K562 (cell line): ENCODE measurements around the gene CD69. TPM values are rescaled to one million over a fixed set of nuclear protein-coding genes. Genes with fewer than 3 reads are reported as not detected.

Experiments
- ATAC-seq: fragments of 200-7000 bp; cut with Tn5 transposase; 3 replicates; pipeline ENCODE4 v1.9.1; 2020; ENCODE audit warnings: moderate library complexity
- BruUV-seq: library from RNA; stranded (reverse); fragments of 400-500 nt; replicated peaks from 2 replicates; lab custom pipeline; 2021; lab: Mats Ljungman, UMichigan
- CTCF ChIA-PET: fragments of 300-600 bp; formaldehyde crosslinking; extraction: SDS; loops from one replicate; lab custom pipeline; 2021; ENCODE audit warnings: low intra/inter-chr PET ratio; lab: Yijun Ruan, JAX
- POLR2A ChIA-PET: fragments of 300-600, 350-650 bp; sonication (Branson Sonifier 250); formaldehyde crosslinking; extraction: SDS; loops from one replicate; lab custom pipeline; 2021; ENCODE audit warnings: antibody characterized with exemption, inconsistent platforms; lab: Yijun Ruan, JAX
- DNase-seq, 4 experiments: peaks; one replicate each; pipeline versions ENCODE4 v3.0.0 to v3.0.0-alpha.2; 2011 to 2018; ENCODE audit warnings: low spot score in 3 of 4, mixed read lengths in 3 of 4; ENCODE audit errors: extremely low read depth in 1 of 4
- FAIRE-seq: peaks from 2 replicates; lab custom pipeline; 2011; peaks lifted over from hg19 to GRCh38; lab: Jason Lieb, UNC
- H2AFZ ChIP-seq: 2 replicates; pipeline ENCODE4 v1.6.0; 2011; ENCODE audit warnings: low read depth, low read length, control low read depth, inconsistent platforms
- H3K27ac ChIP-seq: fragments of 200-600 bp; 3 replicates; pipeline ENCODE4 v1.8.0; 2011; ENCODE audit warnings: low read depth, mild to moderate bottlenecking, control low read depth, inconsistent platforms, low read length, moderate library complexity, mixed read lengths; ENCODE audit errors: extremely low read depth
- H3K27me3 ChIP-seq, 2 experiments: fragments of 300-600 bp in 1 of 2; 2 replicates in 1 of 2; 3 replicates in 1 of 2; pipeline versions ENCODE4 v1.6.0 to v1.8.0; 2011; ENCODE audit warnings: inconsistent platforms in 2 of 2, low read length in 2 of 2, mild to moderate bottlenecking in 1 of 2, mixed read lengths in 1 of 2, moderate library complexity in 1 of 2; ENCODE audit not compliant: control insufficient read depth in 2 of 2, insufficient read depth in 2 of 2
- H3K36me3 ChIP-seq: fragments of 300-600 bp; 3 replicates; pipeline ENCODE4 v1.8.0; 2011; ENCODE audit warnings: mild to moderate bottlenecking, low read length, inconsistent platforms; ENCODE audit not compliant: control insufficient read depth, insufficient read depth
- H3K4me1 ChIP-seq, 2 experiments: fragments of 200-600 bp in 1 of 2; replicated peaks in 1 of 2; 2 replicates in 1 of 2; 3 replicates in 1 of 2; pipeline versions ENCODE4 v1.5.1 to v1.8.0; 2011; ENCODE audit warnings: inconsistent platforms in 2 of 2, low read length in 2 of 2, mild to moderate bottlenecking in 1 of 2, mixed read lengths in 1 of 2, moderate library complexity in 1 of 2; ENCODE audit not compliant: control insufficient read depth in 2 of 2, insufficient read depth in 2 of 2
- H3K4me2 ChIP-seq: 2 replicates; pipeline ENCODE4 v1.6.1; 2011; ENCODE audit warnings: low read length, control low read depth, inconsistent platforms, mixed read lengths; ENCODE audit not compliant: insufficient read depth
- H3K4me3 ChIP-seq: fragments of 200-600 bp; sonication (generic), shearing (Covaris generic); 2 replicates; pipeline ENCODE4 v1.5.1; 2016; ENCODE audit warnings: control low read depth, inconsistent platforms
- H3K79me2 ChIP-seq: fragments of 200-600 bp; 3 replicates; pipeline ENCODE4 v1.8.0; 2011; ENCODE audit warnings: low read length, inconsistent platforms; ENCODE audit not compliant: control insufficient read depth, insufficient read depth
- H3K9ac ChIP-seq, 2 experiments: 2 replicates each; pipeline versions ENCODE4 v1.6.0 to v1.6.1; 2011; ENCODE audit warnings: low read depth in 2 of 2, low read length in 2 of 2, control low read depth in 1 of 2, inconsistent platforms in 1 of 2, mild to moderate bottlenecking in 1 of 2, mixed read lengths in 1 of 2; ENCODE audit not compliant: insufficient read depth in 1 of 2
- H3K9me1 ChIP-seq: one replicate; pipeline ENCODE4 v1.6.0; 2011; ENCODE audit warnings: inconsistent platforms, mild to moderate bottlenecking, low read length, moderate library complexity; ENCODE audit not compliant: control insufficient read depth, insufficient read depth
- H3K9me3 ChIP-seq: replicated peaks from 2 replicates; pipeline ENCODE4 v1.5.1; 2011; ENCODE audit warnings: low read depth, low read length, inconsistent platforms; ENCODE audit not compliant: control insufficient read depth, insufficient read depth
- H4K20me1 ChIP-seq: replicated peaks from 2 replicates; pipeline ENCODE4 v1.6.1; 2011; ENCODE audit warnings: low read length, inconsistent platforms, mixed read lengths; ENCODE audit not compliant: control insufficient read depth, insufficient read depth
- BCL6 ChIP-seq: fragments of 250-450 bp; sonication (Bioruptor Pico); IDR thresholded peaks from 2 replicates; pipeline ENCODE4 v1.4.0; 2020
- E2F1 ChIP-seq: sonication (generic); formaldehyde crosslinking; IDR thresholded peaks from 2 replicates; pipeline ENCODE4 v1.8.1; 2023; ENCODE audit warnings: mild to moderate bottlenecking, missing genetic modification reagents, moderate library complexity
- NBN ChIP-seq: fragments of 450-650 bp; IDR thresholded peaks from 2 replicates; pipeline ENCODE4 v1.6.1; 2016; ENCODE audit warnings: low read depth, mild to moderate bottlenecking
- RBM25 ChIP-seq: fragments of 200-400 bp; formaldehyde crosslinking; IDR thresholded peaks from 2 replicates; pipeline ENCODE4 v1.6.1; 2018; ENCODE audit warnings: low read length, low read depth, moderate library complexity; ENCODE audit not compliant: severe bottlenecking
- SIX5 ChIP-seq, 2 experiments: IDR thresholded peaks; 2 replicates each; pipeline ENCODE4 v1.6.1; 2011; ENCODE audit warnings: low read length in 2 of 2, borderline replicate concordance in 1 of 2, low read depth in 1 of 2, mild to moderate bottlenecking in 1 of 2, moderate library complexity in 1 of 2; ENCODE audit not compliant: insufficient read depth in 1 of 2
- THRAP3 ChIP-seq: fragments of 450-650 bp; IDR thresholded peaks from 2 replicates; pipeline ENCODE4 v1.6.1; 2016; ENCODE audit warnings: mild to moderate bottlenecking, inconsistent platforms, borderline replicate concordance
- ZNF12 ChIP-seq: sonication (generic); formaldehyde crosslinking; IDR thresholded peaks from 2 replicates; pipeline ENCODE4 v1.4.0; 2020; ENCODE audit warnings: mild to moderate bottlenecking, missing genetic modification reagents
- ZNF592 ChIP-seq: fragments of 450-650 bp; IDR thresholded peaks from 2 replicates; pipeline ENCODE4 v1.6.1; 2017; ENCODE audit warnings: antibody characterized with exemption, mild to moderate bottlenecking
- ZNF740 ChIP-seq, 3 experiments: fragments of 200-800 bp in 1 of 3; sonication (Bioruptor generic) in 1 of 3; sonication (generic) in 1 of 3; formaldehyde crosslinking in 1 of 3; IDR thresholded peaks; 2 replicates each; pipeline versions ENCODE4 v1.6.1 to v1.8.0; 2016 to 2022; ENCODE audit warnings: mild to moderate bottlenecking in 2 of 3, missing compliant biosample characterization in 2 of 3, missing genetic modification characterization in 2 of 3, missing genetic modification reagents in 1 of 3
- WGBS: fragments of 100-300 bp; shearing (Covaris generic); methylation state at CpG from one replicate; pipeline ENCODE4 v1.1.6; 2016; ENCODE audit warnings: low coverage, mixed read lengths; ENCODE audit not compliant: insufficient coverage; ENCODE audit errors: missing lambda C conversion rate; 5-methylcytosine and 5-hydroxymethylcytosine counted together
- in situ Hi-C: fragments of 300-500 bp; cut with MboI; formaldehyde crosslinking; loops from 4 replicates; pipeline ENCODE4 v1.15.0; 2018; ENCODE audit warnings: inconsistent platforms, mixed read lengths
- intact Hi-C: fragments of 100-400 bp; cut with micrococcal nuclease; formaldehyde crosslinking; loops from 2 replicates; pipeline ENCODE4 v1.14.2; 2022
- polyA plus RNA-seq, 8 experiments: library from polyadenylated mRNA; depleted of rRNA in 4 of 8; stranded (reverse) in 5 of 8; unstranded in 3 of 8; fragments of >200 nt; fragmentation: Nextera tagmentation in 2 of 8; fragmentation: Illumina TruSeq in 1 of 8; extraction: Ambion mirVana in 2 of 8; extraction: Trizol in 1 of 8; gene quantifications; 2 replicates each; pipeline versions ENCODE4 v1.2.1 to v1.2.3, GENCODE V29; 2011 to 2014; ENCODE audit warnings: inconsistent platforms in 1 of 8, missing spikeins in 1 of 8
- total RNA-seq, 7 experiments: library from RNA; depleted of rRNA in 6 of 7; stranded (reverse); fragments of >200 nt in 6 of 7; fragmentation: Illumina TruSeq in 2 of 7; extraction: Trizol in 2 of 7; gene quantifications; 2 replicates each; pipeline versions ENCODE4 v1.2.1 to v1.2.3, GENCODE V29; 2011 to 2021; ENCODE audit warnings: low replicate concordance in 1 of 7
- TF ChIP-seq, protein P1 (sequence below): sonication (generic); IDR thresholded peaks from 2 replicates; pipeline ENCODE4 v1.6.1; 2016
- TF ChIP-seq, protein P2 (sequence below): fragments of 450-650 bp; formaldehyde crosslinking; IDR thresholded peaks from 2 replicates; pipeline ENCODE4 v1.4.0; 2020; ENCODE audit warnings: mild to moderate bottlenecking, moderate library complexity

Gene CD69
- total and polyA plus RNA-seq, 9 of the 15 experiments (the other 6 are each of a cell fraction or from before 2014, with no cell fraction given): 11.7 to 243 (median 54.4) TPM

DNA sequence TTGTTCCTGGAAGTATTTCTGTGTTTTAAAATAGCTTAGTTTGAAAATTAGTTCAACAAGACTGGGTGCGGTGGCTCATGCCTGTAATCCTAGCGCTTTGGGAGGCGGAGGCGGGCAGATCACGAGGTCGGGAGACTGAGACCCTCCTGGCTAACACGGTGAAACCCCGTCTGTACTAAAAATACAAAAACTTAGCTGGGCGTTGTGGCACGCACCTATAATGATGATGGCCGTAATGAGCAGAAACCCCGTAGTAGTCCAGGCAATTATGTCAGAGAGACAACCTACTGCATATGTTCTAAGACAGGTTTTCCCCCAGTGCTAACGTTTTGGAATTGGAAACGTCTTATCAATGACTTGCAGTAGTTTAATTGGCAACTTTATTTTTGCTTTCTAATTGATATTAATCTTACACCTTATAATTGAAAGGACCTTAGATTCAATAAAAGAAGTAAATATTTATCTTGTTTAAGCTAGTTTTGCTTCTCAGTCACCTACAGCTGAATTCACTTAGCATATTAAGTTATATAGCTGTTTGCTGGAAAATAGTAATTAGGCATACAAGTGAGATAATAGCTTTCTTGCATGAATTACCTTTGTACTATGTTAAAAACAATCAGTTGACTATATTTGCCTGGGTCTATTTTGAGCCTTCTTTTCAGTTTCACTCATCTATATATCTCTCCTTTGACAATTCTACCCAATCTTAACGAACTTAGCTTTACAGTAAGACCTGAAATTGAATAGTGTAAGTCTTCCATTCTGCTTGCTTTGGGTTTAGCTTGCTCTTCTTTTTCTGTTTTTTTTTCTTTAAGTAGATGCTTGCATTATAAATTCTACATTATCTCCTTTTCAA is 43.4 kb downstream of the CD69 start:
- in situ Hi-C loops (loop anchor here (25.0 kb wide), 1 partner anchor 255 kb away; no protein-coding TSS in a partner anchor), intact Hi-C loops (no loop called here)
- ChIA-PET POLR2A (no interaction called here), CTCF (no interaction called here)
- Histone ChIP-seq H3K4me1 (no peaks in the 10 kb centered on the region; a peak in 3 of 5 replicates), H3K9me1 (no peaks in the 10 kb centered on the region), H3K27ac (no peak overlapping the region), H2AFZ (no peak overlapping the region), H3K9ac (no peak overlapping the region), H3K79me2 (no peaks in the 10 kb centered on the region), H3K4me3 (no peak overlapping the region), H3K9me3 (no peaks in the 10 kb centered on the region), H3K36me3 (no peaks in the 10 kb centered on the region), H4K20me1 (no peaks in the 10 kb centered on the region), H3K4me2 (no peak overlapping the region), H3K27me3 (no peaks in the 10 kb centered on the region)
- no TSS peak for BruUV-seq
- DNase-seq (no peak), FAIRE-seq (no peak), ATAC-seq (no peak)
- 54% methylated on average over 8 of the region's 15 CpGs for WGBS
- no peak for TF ChIP-seq NBN
- no peak for TF ChIP-seq ZNF740 (CRISPR knock-in tag; IDR thresholded peaks at IDR 0.05)
- no peak for TF ChIP-seq ZNF740 (tag; IDR thresholded peaks at IDR 0.05)
- TF ChIP-seq ZNF592: no peak
- TF ChIP-seq THRAP3: no peak
- TF ChIP-seq, protein P1, sequence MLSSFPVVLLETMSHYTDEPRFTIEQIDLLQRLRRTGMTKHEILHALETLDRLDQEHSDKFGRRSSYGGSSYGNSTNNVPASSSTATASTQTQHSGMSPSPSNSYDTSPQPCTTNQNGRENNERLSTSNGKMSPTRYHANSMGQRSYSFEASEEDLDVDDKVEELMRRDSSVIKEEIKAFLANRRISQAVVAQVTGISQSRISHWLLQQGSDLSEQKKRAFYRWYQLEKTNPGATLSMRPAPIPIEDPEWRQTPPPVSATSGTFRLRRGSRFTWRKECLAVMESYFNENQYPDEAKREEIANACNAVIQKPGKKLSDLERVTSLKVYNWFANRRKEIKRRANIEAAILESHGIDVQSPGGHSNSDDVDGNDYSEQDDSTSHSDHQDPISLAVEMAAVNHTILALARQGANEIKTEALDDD: no peak
- no peak for TF ChIP-seq SIX5 (IDR thresholded peaks at IDR 0.05; ENCODE audit: borderline replicate concordance in 1 of 2, insufficient read depth in 1 of 2, low read depth in 1 of 2, low read length in 2 of 2)
- TF ChIP-seq BCL6 (CRISPR knock-in tag): no peak
- no peak for TF ChIP-seq ZNF12 (CRISPR knock-in tag)
- TF ChIP-seq RBM25: no peak
- TF ChIP-seq, protein P2, sequence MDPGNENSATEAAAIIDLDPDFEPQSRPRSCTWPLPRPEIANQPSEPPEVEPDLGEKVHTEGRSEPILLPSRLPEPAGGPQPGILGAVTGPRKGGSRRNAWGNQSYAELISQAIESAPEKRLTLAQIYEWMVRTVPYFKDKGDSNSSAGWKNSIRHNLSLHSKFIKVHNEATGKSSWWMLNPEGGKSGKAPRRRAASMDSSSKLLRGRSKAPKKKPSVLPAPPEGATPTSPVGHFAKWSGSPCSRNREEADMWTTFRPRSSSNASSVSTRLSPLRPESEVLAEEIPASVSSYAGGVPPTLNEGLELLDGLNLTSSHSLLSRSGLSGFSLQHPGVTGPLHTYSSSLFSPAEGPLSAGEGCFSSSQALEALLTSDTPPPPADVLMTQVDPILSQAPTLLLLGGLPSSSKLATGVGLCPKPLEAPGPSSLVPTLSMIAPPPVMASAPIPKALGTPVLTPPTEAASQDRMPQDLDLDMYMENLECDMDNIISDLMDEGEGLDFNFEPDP (CRISPR knock-in tag): no peak
- no peak for TF ChIP-seq E2F1 (CRISPR knock-in tag)
